ENCODE data around the gene CNBP. TPM values are rescaled to one million over a fixed set of nuclear protein-coding genes. Genes with fewer than 3 reads are reported as not detected.
"Not testable (repeated sequence)": the region's sequence is repeated elsewhere in the genome, so short reads cannot be mapped to it uniquely, and the experiment has no call there.

CNBP gene
- total and polyA plus RNA-seq, 2 experiments from 2014 or later, result 240 to 373 TPM

DNA sequence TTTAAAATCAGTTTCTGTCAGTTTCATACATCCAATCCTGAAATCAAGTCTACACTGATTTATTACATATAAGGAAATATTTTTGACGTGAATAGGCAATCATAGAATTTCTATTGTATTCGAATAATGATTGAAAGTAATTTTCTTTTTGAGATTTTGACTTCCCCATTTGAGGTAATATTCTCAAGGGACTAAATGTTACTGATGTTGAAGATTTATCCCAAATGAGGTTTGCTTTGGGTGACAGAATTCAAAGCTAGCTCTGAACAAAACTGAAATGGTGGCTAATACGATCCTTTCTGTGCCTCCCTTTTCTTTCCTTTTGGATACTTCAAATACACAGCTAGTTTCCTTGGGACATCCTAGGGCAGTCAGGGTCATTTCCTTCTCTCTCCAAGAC lies 12.9 kb upstream of the CNBP start:
- Histone ChIP-seq H3K36me3 (ENCODE audit: low read depth) (no peaks in the 10 kb centered on the region), H3K9me2 (ENCODE audit: insufficient read depth) (no peaks in the 10 kb centered on the region), H3K9me3 (ENCODE audit: low read depth) (no peaks in the 10 kb centered on the region), H3K4me2 (ENCODE audit: unreplicated experiment) (peak overlapping the region; percentile 78), H3K27ac (peak overlapping the region; percentile 91), H3K27me3 (replicated peaks; ENCODE audit: insufficient read depth) (no peaks in the 10 kb centered on the region), H4K20me1 (ENCODE audit: insufficient read depth) (no peaks in the 10 kb centered on the region), H3K4me3 (peak overlapping the region; percentile 56), H3K9ac (peak overlapping the region; percentile 70), H3K4me1 (ENCODE audit: insufficient read depth) (peaks cover 22% of the 10 kb centered on the region), H3K79me2 (ENCODE audit: insufficient read depth) (no peaks in the 10 kb centered on the region; the same call in 1 of the 2 replicates), H3F3A (ENCODE audit: insufficient read depth) (peaks cover 32% of the 10 kb centered on the region), H2AFZ (peak overlapping the region; percentile 71)
- no peak for TF ChIP-seq EZH2 (IDR thresholded peaks at IDR 0.05; ENCODE audit: insufficient read depth, poor library complexity, severe bottlenecking)
- 68 to 81% methylated on average over 3 of the region's 3 CpGs for WGBS, 2 experiments (ENCODE audit: low coverage in 1 of 2, low lambda C conversion rate in 2 of 2, missing lambda C conversion rate in 2 of 2)
- in situ Hi-C loops (cut with MboI), result no loop called here
- no peak for DNase-seq

DNA sequence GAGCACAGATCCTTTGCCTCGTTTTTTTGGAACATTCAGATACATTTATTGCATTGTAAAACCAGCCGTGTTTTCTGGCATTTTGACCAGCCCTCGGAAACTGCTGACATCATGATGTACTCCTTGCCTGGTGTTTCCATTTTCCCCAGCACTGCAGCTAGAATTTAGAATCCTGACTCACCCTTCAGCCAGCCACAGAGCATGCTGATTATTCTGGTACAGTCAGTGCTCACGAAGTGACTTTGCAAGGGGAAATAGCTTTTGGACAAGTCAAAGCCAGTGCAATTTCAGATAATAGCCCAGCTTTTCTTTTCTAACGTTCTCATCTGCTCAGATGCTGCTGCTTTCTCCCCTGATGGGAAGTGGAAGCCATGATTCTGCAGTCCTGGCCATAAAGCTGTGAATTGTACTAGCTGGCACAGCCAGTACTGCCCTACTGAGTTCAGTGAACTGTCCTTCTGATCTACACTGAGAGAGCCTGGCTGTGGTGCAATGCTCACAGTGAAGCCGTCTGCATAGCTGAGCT lies 12.1 kb upstream of the CNBP start:
- no peaks in the 10 kb centered on the region for H3K9me3 ChIP-seq (ENCODE audit: low read depth)
- peak; percentile 97 for DNase-seq
- no peaks in the 10 kb centered on the region for H3K27me3 ChIP-seq (replicated peaks; ENCODE audit: insufficient read depth)
- H2AFZ ChIP-seq, result peak overlapping the region; percentile 71
- no peaks in the 10 kb centered on the region for H3K36me3 ChIP-seq (ENCODE audit: low read depth)
- peak overlapping the region; percentile 70 for H3K9ac ChIP-seq
- in situ Hi-C loops (cut with MboI), result no loop called here
- H3K4me3 ChIP-seq, result peak overlapping the region; percentile 56
- no peaks in the 10 kb centered on the region for H4K20me1 ChIP-seq (ENCODE audit: insufficient read depth)
- H3K27ac ChIP-seq, result peak overlapping the region; percentile 91
- TF ChIP-seq EZH2phosphoT487 (IDR thresholded peaks at IDR 0.05; ENCODE audit: insufficient read depth, low read depth) (no peak), EZH2 (IDR thresholded peaks at IDR 0.05; ENCODE audit: insufficient read depth, poor library complexity, severe bottlenecking) (no peak)
- peaks cover 22% of the 10 kb centered on the region for H3K4me1 ChIP-seq (ENCODE audit: insufficient read depth)
- no peaks in the 10 kb centered on the region; the same call in 1 of the 2 replicates for H3K79me2 ChIP-seq (ENCODE audit: insufficient read depth)
- H3K4me2 ChIP-seq (ENCODE audit: unreplicated experiment), result peak overlapping the region; percentile 78
- no peaks in the 10 kb centered on the region for H3K9me2 ChIP-seq (ENCODE audit: insufficient read depth)
- 1 to 2% methylated on average over 6 of the region's 6 CpGs for WGBS, 2 experiments (ENCODE audit: low coverage in 1 of 2, low lambda C conversion rate in 2 of 2, missing lambda C conversion rate in 2 of 2)
- H3F3A ChIP-seq (ENCODE audit: insufficient read depth), result peaks cover 32% of the 10 kb centered on the region

DNA sequence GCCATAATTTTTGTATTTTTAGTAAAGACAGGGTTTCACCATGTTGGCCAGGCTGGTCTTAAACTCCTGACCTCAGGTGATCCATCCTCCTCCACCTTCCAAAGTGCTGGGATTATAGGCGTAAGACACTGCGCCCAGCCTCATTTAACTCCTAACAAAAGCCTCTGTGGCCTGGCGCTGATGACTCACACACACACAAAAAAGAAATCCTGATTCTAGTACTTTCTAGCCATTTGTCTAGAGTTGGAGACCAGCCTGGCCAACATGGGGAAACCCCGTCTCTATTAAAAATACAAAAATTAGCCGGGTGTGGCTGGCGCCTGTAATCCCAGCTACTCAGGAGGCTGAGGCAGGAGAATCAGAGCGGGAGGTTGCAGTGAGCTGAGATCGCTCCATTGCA lies 6.1 kb upstream of the CNBP start:
- in situ Hi-C loops (cut with MboI); H3K4me1 ChIP-seq (ENCODE audit: insufficient read depth): not testable (repeated sequence)

GRCh38 chr3:129187857-129188256 lies 4.2 kb upstream of the CNBP start:
- Histone ChIP-seq H3K4me3 (no peak overlapping the region), H3K4me1 (ENCODE audit: insufficient read depth) (peaks cover 11% of the 10 kb centered on the region), H3K9me2 (ENCODE audit: insufficient read depth) (no peaks in the 10 kb centered on the region), H3K4me2 (ENCODE audit: unreplicated experiment) (no peak overlapping the region), H3K27ac (peak overlapping the region; percentile 29; the same call in 1 of the 2 replicates), H2AFZ (no peak overlapping the region), H3K36me3 (ENCODE audit: low read depth) (no peaks in the 10 kb centered on the region), H3K79me2 (ENCODE audit: insufficient read depth) (peaks cover 36% of the 10 kb centered on the region), H3K9ac (no peak overlapping the region), H4K20me1 (ENCODE audit: insufficient read depth) (no peaks in the 10 kb centered on the region), H3F3A (ENCODE audit: insufficient read depth) (peaks cover 14% of the 10 kb centered on the region), H3K27me3 (replicated peaks; ENCODE audit: insufficient read depth) (no peaks in the 10 kb centered on the region), H3K9me3 (ENCODE audit: low read depth) (no peaks in the 10 kb centered on the region)
- 55 to 58% methylated on average over 1 of the region's 1 CpG for WGBS, 2 experiments (ENCODE audit: low coverage in 1 of 2, low lambda C conversion rate in 2 of 2, missing lambda C conversion rate in 2 of 2)
- no peak for DNase-seq
- in situ Hi-C loops (cut with MboI), result no loop called here
- no peak for TF ChIP-seq EZH2phosphoT487 (IDR thresholded peaks at IDR 0.05; ENCODE audit: insufficient read depth, low read depth)
- no peak for TF ChIP-seq EZH2 (IDR thresholded peaks at IDR 0.05; ENCODE audit: insufficient read depth, poor library complexity, severe bottlenecking)

More for the DNA sequence above, 6.1 kb upstream of the CNBP start:
- Histone ChIP-seq H3K79me2 (ENCODE audit: insufficient read depth) (peaks cover 19% of the 10 kb centered on the region), H3F3A (ENCODE audit: insufficient read depth) (peaks cover 16% of the 10 kb centered on the region)
- not testable (repeated sequence) for H3K27me3 ChIP-seq (replicated peaks; ENCODE audit: insufficient read depth); H3K9me2 ChIP-seq (ENCODE audit: insufficient read depth); H3K4me3 ChIP-seq; H2AFZ ChIP-seq; H3K36me3 ChIP-seq (ENCODE audit: low read depth); H3K9me3 ChIP-seq (ENCODE audit: low read depth); H3K27ac ChIP-seq; H3K4me2 ChIP-seq (ENCODE audit: unreplicated experiment); DNase-seq; H3K9ac ChIP-seq; H4K20me1 ChIP-seq (ENCODE audit: insufficient read depth)
- 90 to 91% methylated on average over 8 of the region's 8 CpGs for WGBS, 2 experiments (ENCODE audit: low coverage in 1 of 2, low lambda C conversion rate in 2 of 2, missing lambda C conversion rate in 2 of 2)

DNA sequence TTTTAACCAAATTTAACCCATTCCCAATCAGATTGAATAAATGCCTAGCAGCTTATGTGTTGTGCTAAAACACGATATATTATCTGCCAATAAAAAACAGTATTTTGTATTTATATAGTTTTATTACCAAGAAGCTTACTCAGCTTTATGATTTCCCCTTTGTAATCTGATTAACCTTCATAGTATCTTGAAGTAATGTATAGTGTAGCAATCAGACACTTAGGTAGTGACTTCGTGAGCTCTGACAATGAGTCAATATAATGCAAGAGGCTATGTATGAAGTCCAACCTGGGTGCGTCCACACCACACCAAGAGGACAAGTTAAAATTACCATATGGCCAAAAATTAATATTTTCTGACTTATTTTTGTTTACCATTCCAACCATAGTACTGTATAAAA lies 2.1 kb upstream of the CNBP start:
- H3F3A ChIP-seq (ENCODE audit: insufficient read depth), result peaks cover 26% of the 10 kb centered on the region
- H3K4me3 ChIP-seq, result no peak overlapping the region
- H3K79me2 ChIP-seq (ENCODE audit: insufficient read depth), result peaks cover 57% of the 10 kb centered on the region
- H3K4me1 ChIP-seq (ENCODE audit: insufficient read depth), result peaks cover 12% of the 10 kb centered on the region
- H3K27ac ChIP-seq, result no peak overlapping the region
- in situ Hi-C loops (cut with MboI), result no loop called here
- no peak overlapping the region; the same call in 1 of the 2 replicates for H3K9ac ChIP-seq
- DNase-seq, result no peak
- H2AFZ ChIP-seq, result no peak overlapping the region
- no peaks in the 10 kb centered on the region for H3K27me3 ChIP-seq (replicated peaks; ENCODE audit: insufficient read depth)
- 83 to 87% methylated on average over 3 of the region's 3 CpGs for WGBS, 2 experiments (ENCODE audit: low coverage in 1 of 2, low lambda C conversion rate in 2 of 2, missing lambda C conversion rate in 2 of 2)
- peaks cover 1% of the 10 kb centered on the region for H4K20me1 ChIP-seq (ENCODE audit: insufficient read depth)
- no peaks in the 10 kb centered on the region for H3K36me3 ChIP-seq (ENCODE audit: low read depth)
- H3K4me2 ChIP-seq (ENCODE audit: unreplicated experiment), result no peak overlapping the region
- no peak for TF ChIP-seq EZH2phosphoT487 (IDR thresholded peaks at IDR 0.05; ENCODE audit: insufficient read depth, low read depth)
- TF ChIP-seq EZH2 (IDR thresholded peaks at IDR 0.05; ENCODE audit: insufficient read depth, poor library complexity, severe bottlenecking), result no peak
- H3K9me2 ChIP-seq (ENCODE audit: insufficient read depth), result no peaks in the 10 kb centered on the region
- H3K9me3 ChIP-seq (ENCODE audit: low read depth), result no peaks in the 10 kb centered on the region

DNA sequence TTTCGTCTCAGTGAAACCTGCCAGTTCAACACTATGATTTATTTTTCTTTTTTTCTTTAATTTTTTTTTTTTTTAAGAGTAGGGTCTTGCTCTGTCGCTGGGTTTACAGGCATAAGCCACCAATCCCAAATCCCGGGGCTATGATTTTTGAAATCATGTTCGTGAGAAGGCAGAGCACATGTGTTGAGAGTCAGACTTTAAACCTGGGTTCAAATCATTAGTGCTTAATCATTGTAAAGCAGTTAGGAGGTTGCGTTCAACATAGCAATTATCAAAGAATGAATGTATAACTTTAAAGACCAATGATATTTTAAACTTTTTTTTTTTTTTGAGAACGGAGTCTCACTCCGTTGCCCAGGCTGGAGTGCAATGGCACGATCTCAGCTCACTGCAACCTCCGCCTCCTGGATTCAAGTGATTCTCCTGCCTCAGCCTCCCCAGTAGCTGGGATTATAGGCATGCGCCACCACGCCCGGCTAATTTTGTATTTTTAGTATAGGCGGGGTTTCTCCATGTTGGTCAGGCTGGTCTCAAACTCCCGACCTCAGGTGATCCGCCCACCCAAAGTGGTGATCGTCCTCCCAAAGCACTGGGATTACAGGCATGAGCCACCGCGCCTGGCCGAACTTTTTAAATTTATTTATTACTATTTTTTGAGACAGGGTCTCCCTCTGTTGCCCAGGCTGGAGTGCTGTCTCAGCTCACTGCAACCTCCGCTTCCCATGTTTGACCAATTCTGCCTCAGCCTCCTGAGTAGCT lies 1.3 kb upstream of the CNBP start:
- H3K36me3 ChIP-seq (ENCODE audit: low read depth); in situ Hi-C loops (cut with MboI); H4K20me1 ChIP-seq (ENCODE audit: insufficient read depth); DNase-seq; H3K9me2 ChIP-seq (ENCODE audit: insufficient read depth); H3K27me3 ChIP-seq (replicated peaks; ENCODE audit: insufficient read depth); H3K9me3 ChIP-seq (ENCODE audit: low read depth): not testable (repeated sequence)
- WGBS, 2 experiments (ENCODE audit: low coverage in 1 of 2, low lambda C conversion rate in 2 of 2, missing lambda C conversion rate in 2 of 2), result 71 to 78% methylated on average over 20 of the region's 20 CpGs
- peaks cover 20% of the 10 kb centered on the region for H3K4me1 ChIP-seq (ENCODE audit: insufficient read depth)
- H3K79me2 ChIP-seq (ENCODE audit: insufficient read depth), result peaks cover 65% of the 10 kb centered on the region
- H3K27ac ChIP-seq, result peak overlapping the region; percentile 88; the same call in 1 of the 2 replicates
- H2AFZ ChIP-seq, result peak overlapping the region; percentile 81; the same call in 1 of the 2 replicates
- peak overlapping the region; percentile 99 for H3K9ac ChIP-seq
- peak overlapping the region; percentile 98 for H3K4me2 ChIP-seq (ENCODE audit: unreplicated experiment)
- H3F3A ChIP-seq (ENCODE audit: insufficient read depth), result peaks cover 32% of the 10 kb centered on the region
- peak overlapping the region; percentile 91 for H3K4me3 ChIP-seq

All from GM23248 (cell line).